Measurements from ENCODE around the gene EPB41L4B. TPM values are rescaled to one million over a fixed set of nuclear protein-coding genes. Genes with fewer than 3 reads are reported as not detected.

Gene EPB41L4B
- total RNA-seq, 2 donors from 2014 or later, result 13.3 to 15.1 TPM

GRCh38 chr9:109272745-109273144, 48.1 kb downstream of the EPB41L4B start:
- no peak for DNase-seq (ENCODE audit: low spot score)
- intact Hi-C loops (cut with DNase I), result no loop called here
- H3K27me3 ChIP-seq (replicated peaks; ENCODE audit: insufficient read depth), result no peaks in the 10 kb centered on the region
- H3K27ac ChIP-seq, result no peak overlapping the region
- peaks cover 4% of the 10 kb centered on the region for H3K4me1 ChIP-seq (replicated peaks)
- no peaks in the 10 kb centered on the region for H3K36me3 ChIP-seq
- no peaks in the 10 kb centered on the region for H3K9me3 ChIP-seq
- H3K4me3 ChIP-seq, result no peak overlapping the region
- 82% methylated on average over 2 of the region's 2 CpGs for WGBS
- TF ChIP-seq POLR2AphosphoS5 (IDR thresholded peaks at IDR 0.05), result no peak
- no peak for TF ChIP-seq POLR2A (IDR thresholded peaks at IDR 0.05)
- no peak for TF ChIP-seq CTCF (IDR thresholded peaks at IDR 0.05)

- WGBS, result 95% methylated on average over 4 of the region's 4 CpGs
- H3K36me3 ChIP-seq, result no peaks in the 10 kb centered on the region
- H3K9me3 ChIP-seq, result no peaks in the 10 kb centered on the region
- H3K27me3 ChIP-seq (replicated peaks; ENCODE audit: insufficient read depth), result no peaks in the 10 kb centered on the region
- no peak for DNase-seq (ENCODE audit: low spot score)
- no peak overlapping the region for H3K4me3 ChIP-seq
- intact Hi-C loops (cut with DNase I), result no loop called here
- TF ChIP-seq POLR2A (IDR thresholded peaks at IDR 0.05) (no peak), CTCF (IDR thresholded peaks at IDR 0.05) (no peak), POLR2AphosphoS5 (IDR thresholded peaks at IDR 0.05) (no peak)
- H3K27ac ChIP-seq, result no peak overlapping the region
- peaks cover 4% of the 10 kb centered on the region for H3K4me1 ChIP-seq (replicated peaks)
These were observed 48.8 kb downstream of the EPB41L4B start for GRCh38 chr9:109272045-109272444.

- H3K27ac ChIP-seq, result no peak overlapping the region
- no peaks in the 10 kb centered on the region for H3K9me3 ChIP-seq
- no peaks in the 10 kb centered on the region for H3K36me3 ChIP-seq
- H3K4me3 ChIP-seq, result no peak overlapping the region
- peaks cover 4% of the 10 kb centered on the region for H3K4me1 ChIP-seq (replicated peaks)
- no peak for TF ChIP-seq CTCF (IDR thresholded peaks at IDR 0.05)
- no peak for TF ChIP-seq POLR2AphosphoS5 (IDR thresholded peaks at IDR 0.05)
- TF ChIP-seq POLR2A (IDR thresholded peaks at IDR 0.05), result no peak
- DNase-seq (ENCODE audit: low spot score), result no peak
- WGBS, result 83% methylated on average over 15 of the region's 15 CpGs
- no peaks in the 10 kb centered on the region for H3K27me3 ChIP-seq (replicated peaks; ENCODE audit: insufficient read depth)
- intact Hi-C loops (cut with DNase I), result no loop called here
These were observed 49.6 kb downstream of the EPB41L4B start for GRCh38 chr9:109270971-109271925.

GRCh38 chr9:109270441-109270840, 50.4 kb downstream of the EPB41L4B start:
- H3K4me1 ChIP-seq (replicated peaks), result peaks cover 4% of the 10 kb centered on the region
- H3K27ac ChIP-seq, result no peak overlapping the region
- intact Hi-C loops (cut with DNase I), result no loop called here
- H3K27me3 ChIP-seq (replicated peaks; ENCODE audit: insufficient read depth), result no peaks in the 10 kb centered on the region
- DNase-seq (ENCODE audit: low spot score), result no peak
- H3K36me3 ChIP-seq, result no peaks in the 10 kb centered on the region
- TF ChIP-seq POLR2A (IDR thresholded peaks at IDR 0.05), result no peak
- TF ChIP-seq POLR2AphosphoS5 (IDR thresholded peaks at IDR 0.05), result no peak
- TF ChIP-seq CTCF (IDR thresholded peaks at IDR 0.05), result no peak
- H3K4me3 ChIP-seq, result no peak overlapping the region
- H3K9me3 ChIP-seq, result no peaks in the 10 kb centered on the region

- intact Hi-C loops (cut with DNase I), result no loop called here
- H3K9me3 ChIP-seq, result no peaks in the 10 kb centered on the region
- H3K27me3 ChIP-seq (replicated peaks; ENCODE audit: insufficient read depth), result no peaks in the 10 kb centered on the region
- no peak for DNase-seq (ENCODE audit: low spot score)
- peaks cover 2% of the 10 kb centered on the region for H3K4me1 ChIP-seq (replicated peaks)
- no peak overlapping the region for H3K4me3 ChIP-seq
- H3K36me3 ChIP-seq, result no peaks in the 10 kb centered on the region
- 89% methylated on average over 5 of the region's 5 CpGs for WGBS
- TF ChIP-seq POLR2A (IDR thresholded peaks at IDR 0.05), result no peak
- no peak for TF ChIP-seq CTCF (IDR thresholded peaks at IDR 0.05)
- no peak for TF ChIP-seq POLR2AphosphoS5 (IDR thresholded peaks at IDR 0.05)
- no peak overlapping the region for H3K27ac ChIP-seq
These were observed 51.0 kb downstream of the EPB41L4B start for GRCh38 chr9:109269839-109270238.
